GM21528 (cell line): ENCODE measurements around the gene PPP1R3D.

Experiments
- ATAC-seq: cut with Tn5 transposase; IDR thresholded peaks from one replicate; pipeline ENCODE4 v1.9.1; 2021; ENCODE audit warnings: mild to moderate bottlenecking, moderate library complexity; ENCODE audit not compliant: unreplicated experiment, low FRiP score

Gene PPP1R3D

DNA sequence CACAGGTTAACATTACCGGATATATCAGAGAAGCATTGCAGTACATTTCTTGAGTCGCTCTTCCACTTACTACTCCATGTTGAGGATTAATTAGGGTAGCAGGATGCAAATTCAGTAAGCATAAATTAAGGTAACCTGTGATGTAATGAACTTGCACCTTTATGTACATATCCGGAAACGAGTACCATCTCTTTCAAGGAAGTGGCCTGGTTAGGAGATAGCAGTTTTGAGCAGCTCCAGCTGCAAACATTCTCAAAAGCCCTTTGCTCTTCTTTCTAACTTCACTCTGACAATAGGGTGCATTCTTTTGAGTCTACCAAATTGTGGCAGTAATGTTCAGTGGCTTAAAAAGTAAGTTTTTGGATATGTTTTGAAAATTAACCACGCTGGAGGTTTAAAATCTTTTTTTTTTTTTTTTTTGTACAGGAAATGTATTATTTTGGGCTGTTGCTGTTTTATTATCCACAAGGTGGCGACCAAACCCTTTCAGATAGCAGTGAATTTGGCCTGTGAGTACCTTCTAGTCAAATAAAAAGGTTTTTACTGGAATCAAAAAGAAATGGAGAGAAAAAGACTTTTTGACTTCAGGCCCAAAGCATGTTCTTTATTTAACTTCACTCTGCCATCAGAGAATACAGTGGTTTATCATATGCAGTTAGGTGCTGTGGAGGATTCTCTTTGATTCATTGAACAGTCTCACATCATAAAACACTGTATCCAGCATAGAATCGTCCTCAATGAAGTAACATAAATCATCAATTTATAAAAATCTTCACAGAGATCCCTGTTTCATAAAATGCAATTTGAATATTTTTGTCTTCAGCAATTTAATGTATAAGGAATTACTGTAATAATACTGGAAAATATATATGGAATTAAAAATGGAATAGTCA lies 9.0 kb upstream of the PPP1R3D start:
- ATAC-seq, result peak; percentile 78

- ATAC-seq, result no peak
Observed at GRCh38 chr20:59948212-59948611, 8.1 kb upstream of the PPP1R3D start.

GRCh38 chr20:59947376-59947775 lies 7.3 kb upstream of the PPP1R3D start:
- no peak for ATAC-seq

- no peak for ATAC-seq
Observed at GRCh38 chr20:59945731-59946130, 5.6 kb upstream of the PPP1R3D start.

GRCh38 chr20:59945175-59945574 lies 5.1 kb upstream of the PPP1R3D start:
- ATAC-seq, result no peak

DNA sequence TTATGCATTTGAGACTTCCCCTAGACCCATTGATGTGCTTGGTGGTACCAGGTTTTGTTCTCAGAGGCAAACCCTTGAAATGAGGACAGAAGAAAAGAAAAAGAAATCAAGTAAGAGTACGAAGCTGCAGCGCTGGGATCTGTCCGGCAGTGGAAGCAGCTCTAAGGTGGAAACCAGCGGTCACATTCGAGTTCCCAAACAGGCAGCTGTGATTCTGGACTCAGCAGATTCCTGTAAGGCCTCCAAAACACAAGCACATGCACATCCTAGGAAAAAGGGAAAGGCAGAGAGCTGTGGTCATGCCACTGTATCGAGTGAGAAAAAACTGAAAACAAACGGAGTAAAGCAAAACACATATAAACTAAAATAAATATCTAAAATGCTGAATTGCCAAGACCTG lies 4.6 kb upstream of the PPP1R3D start:
- no peak for ATAC-seq

DNA sequence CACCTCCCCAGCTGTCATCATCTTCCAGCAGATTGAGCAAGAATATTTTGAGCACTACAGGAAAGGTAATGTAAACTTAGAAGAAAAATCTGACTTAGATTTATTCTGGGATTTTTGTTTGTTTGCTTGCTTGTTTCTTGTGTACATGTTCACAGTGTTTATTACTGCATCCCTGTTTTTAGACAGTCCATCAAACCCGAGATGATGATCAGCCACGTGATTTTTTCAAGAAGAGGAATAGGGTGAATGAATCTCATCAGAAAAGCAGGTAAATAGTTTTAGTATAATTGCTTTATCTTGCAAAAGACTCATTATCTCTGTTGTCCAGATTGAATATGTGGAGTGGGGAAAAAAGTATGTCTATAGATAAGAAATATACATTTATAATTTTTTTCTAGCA lies 2.1 kb upstream of the PPP1R3D start:
- no peak for ATAC-seq

DNA sequence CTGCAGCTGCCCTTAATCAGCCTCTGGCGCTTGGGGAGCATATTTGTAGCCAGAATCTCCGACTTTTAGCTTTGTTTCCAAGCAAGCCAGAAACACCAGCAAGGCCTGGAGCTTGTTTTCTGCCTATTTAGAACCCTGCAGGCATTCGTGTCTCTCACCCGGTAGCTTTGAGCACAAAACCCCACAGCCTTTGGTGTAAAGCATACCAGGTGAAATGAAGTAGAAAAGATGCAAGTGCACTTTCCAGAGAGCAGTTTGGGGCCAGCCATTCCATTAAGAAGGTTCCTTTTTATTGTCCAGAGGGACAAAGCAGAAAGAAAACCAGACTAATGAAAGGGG lies 820 bp upstream of the PPP1R3D start:
- no peak for ATAC-seq

- ATAC-seq, result peak; percentile 44
Observed at GRCh38 chr20:59939879-59940128, 301 bp downstream of the PPP1R3D start.

DNA sequence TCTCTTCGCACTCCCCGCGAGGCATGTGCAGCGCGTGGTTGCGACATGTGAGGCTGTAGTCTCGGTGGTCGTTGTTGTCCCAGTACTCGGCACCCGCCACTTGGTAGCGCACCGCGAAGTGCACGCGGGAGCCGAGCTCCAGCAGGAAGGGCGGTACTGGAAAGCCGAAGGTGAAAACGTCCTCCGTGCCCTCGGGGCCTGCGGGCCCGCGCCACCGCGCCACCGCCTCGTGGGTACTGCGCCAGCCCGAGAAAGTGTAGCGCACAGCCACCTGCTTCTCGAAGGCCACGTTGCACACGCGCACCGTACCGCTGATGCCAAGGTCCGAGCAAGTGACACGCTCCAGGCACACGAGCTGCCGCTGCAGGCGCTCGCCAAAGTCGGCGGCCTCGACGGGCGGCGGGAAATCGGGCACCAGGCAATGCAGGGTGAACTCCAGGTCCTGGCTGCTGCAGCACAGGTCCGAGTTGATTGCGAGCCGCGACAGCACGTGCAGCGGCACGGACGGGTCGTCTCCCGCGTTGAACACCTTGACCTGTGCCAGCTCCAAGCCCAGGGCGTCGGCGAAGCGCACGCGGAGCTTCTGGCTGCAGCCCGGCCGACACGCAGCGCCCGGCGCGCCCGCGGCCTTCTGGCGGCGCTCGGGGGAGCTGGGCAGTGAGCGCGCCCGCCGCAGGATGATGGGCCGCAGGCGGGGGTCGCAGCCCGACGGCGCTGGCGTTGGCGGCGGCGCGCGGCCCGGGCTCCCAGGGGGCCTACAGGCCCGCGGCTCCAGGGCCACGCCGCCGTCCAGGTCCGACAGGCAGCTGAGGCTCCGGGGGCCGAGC lies 840 bp downstream of the PPP1R3D start:
- no peak for ATAC-seq

DNA sequence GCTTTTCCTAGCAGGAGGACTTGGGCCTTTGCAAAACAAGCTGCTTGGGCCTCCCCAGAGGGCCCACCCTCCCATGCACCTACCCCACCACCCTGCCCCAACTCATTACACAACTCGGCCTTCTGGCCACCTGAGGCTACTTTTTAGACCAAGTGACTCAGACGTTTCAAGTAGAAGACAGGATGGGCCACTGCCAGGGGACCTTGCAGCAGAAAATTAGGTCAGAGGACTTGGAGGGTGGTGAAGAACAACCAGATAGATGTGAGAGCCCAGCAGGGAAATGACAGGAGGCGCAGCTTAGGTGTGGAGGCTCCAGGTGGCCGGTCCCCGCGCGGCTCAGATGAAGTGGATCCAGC lies 1.4 kb downstream of the PPP1R3D start:
- no peak for ATAC-seq

GRCh38 chr20:59938221-59938620 lies 1.9 kb downstream of the PPP1R3D start:
- ATAC-seq, result no peak

- ATAC-seq, result no peak
Observed at GRCh38 chr20:59937150-59937549, 3.0 kb downstream of the PPP1R3D start.

GRCh38 chr20:59936409-59936808 lies 3.7 kb downstream of the PPP1R3D start:
- ATAC-seq, result no peak

DNA sequence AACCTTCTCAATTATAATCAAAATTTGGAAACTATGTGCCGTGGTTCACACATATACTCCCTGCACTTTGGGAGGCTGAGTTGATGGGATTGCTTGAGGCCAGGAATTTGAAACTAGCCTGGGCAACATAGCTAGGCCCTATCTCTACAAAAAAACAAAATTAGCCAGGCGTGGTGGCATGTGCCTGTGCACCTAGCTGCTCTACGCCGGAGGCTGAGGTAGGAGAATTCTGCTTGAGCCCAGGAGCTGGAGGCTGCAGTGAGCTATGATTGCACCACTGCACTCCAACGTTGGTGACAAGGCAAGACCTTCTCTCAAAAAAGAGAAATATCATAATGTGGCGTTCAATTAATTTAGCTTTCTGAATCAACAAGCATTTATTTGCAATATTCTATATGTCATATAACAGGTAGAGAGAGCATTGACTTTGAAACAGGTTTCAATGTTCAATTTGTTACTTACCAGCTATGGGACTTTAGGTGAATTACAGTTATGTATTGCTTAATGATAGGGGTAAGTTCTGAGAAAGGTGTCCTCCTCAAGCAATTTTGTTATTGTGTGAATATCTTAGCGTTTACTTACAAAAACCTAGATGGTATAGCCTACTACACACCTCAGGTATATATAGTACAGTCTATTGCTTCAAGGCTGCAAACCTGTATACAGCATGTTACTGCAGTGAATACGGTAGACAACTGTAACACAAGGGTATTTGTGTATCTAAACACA lies 4.5 kb downstream of the PPP1R3D start:
- no peak for ATAC-seq

GRCh38 chr20:59933849-59934585 lies 6.1 kb downstream of the PPP1R3D start:
- ATAC-seq, result peak; percentile 85

DNA sequence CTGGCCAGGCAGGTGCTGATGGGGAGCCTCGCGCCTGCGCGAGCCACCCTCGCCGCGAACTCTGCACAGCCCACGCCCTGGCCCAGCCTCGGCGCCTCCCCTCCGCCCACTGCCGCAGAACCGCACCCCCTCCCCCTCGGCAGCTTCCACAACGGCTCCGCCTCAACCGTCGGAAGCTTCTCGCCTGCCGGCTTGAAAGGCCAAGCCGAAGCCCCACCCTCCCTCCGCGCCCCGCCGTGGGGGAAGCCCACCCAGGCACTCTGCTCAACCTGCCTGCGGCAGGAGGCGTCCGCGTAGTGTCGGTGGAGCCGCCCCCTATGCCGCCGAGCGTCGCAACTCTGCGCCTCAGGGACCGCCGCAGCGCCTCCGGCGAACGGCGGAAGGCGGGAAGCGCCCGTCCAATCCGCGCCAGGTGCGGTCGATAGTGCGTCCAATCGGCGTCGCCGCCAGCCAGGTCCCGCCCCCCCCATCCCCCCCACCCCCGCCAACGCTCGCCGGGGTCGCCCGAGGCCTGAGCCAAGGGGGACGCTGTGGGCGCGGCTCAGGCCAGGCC lies 6.7 kb downstream of the PPP1R3D start, which contains the start of gene SYCP2:
Gene SYCP2 (minus strand): TSS at position 342 of the 553 bp plus-strand sequence. CDS start 11,224 bp downstream, outside the sequence.
- no peak for ATAC-seq

- ATAC-seq, result no peak
Observed at GRCh38 chr20:59932616-59933295, 7.3 kb downstream of the PPP1R3D start.

- ATAC-seq, result no peak
Observed at GRCh38 chr20:59931511-59932312, 8.4 kb downstream of the PPP1R3D start.
